SK-N-SH (cell line): ENCODE results near the gene LHPP. TPM values are rescaled to one million over a fixed set of nuclear protein-coding genes. Genes with fewer than 3 reads are reported as not detected.

Experiments
- CTCF ChIA-PET: fragments of 300-600, 350-600 bp; formaldehyde crosslinking; extraction: SDS; loops from one replicate; lab custom pipeline; 2021; lab: Yijun Ruan, JAX
- POLR2A ChIA-PET: fragments of 350-600 bp; sonication (Branson Sonifier 250); formaldehyde crosslinking; extraction: SDS; loops from one replicate; lab custom pipeline; 2020; ENCODE audit warnings: antibody characterized with exemption, inconsistent platforms; lab: Yijun Ruan, JAX
- DNase-seq: peaks from one replicate; pipeline ENCODE4 v3.0.0; 2012
- H2AFZ ChIP-seq: fragments of 200-600 bp; sonication (generic); 2 replicates; pipeline ENCODE4 v1.8.1; 2016; ENCODE audit warnings: antibody characterized with exemption, mild to moderate bottlenecking, low read depth
- H3F3A ChIP-seq: fragments of 200-600 bp; sonication (generic); replicated peaks from 2 replicates; pipeline ENCODE3; 2016; ENCODE audit warnings: antibody characterized with exemption, mild to moderate bottlenecking; ENCODE audit not compliant: insufficient read depth
- H3K27ac ChIP-seq, 2 experiments: fragments of 200-500 bp in 1 of 2; fragments of 200-600 bp in 1 of 2; sonication (Bioruptor generic) in 1 of 2; sonication (generic), shearing (Covaris generic) in 1 of 2; 2 replicates each; pipeline versions ENCODE4 v1.5.1 to v1.6.1; 2014 to 2016; ENCODE audit warnings: low read depth in 2 of 2, inconsistent platforms in 1 of 2, low read length in 1 of 2, mild to moderate bottlenecking in 1 of 2, mixed read lengths in 1 of 2
- H3K27me3 ChIP-seq: fragments of 200-600 bp; sonication (generic), shearing (Covaris generic); 2 replicates; pipeline ENCODE4 v1.6.1; 2016; ENCODE audit warnings: mixed run types; ENCODE audit not compliant: insufficient read depth
- H3K36me3 ChIP-seq, 2 experiments: fragments of 200-500 bp in 1 of 2; fragments of 200-600 bp in 1 of 2; sonication (Bioruptor generic) in 1 of 2; sonication (generic) in 1 of 2; replicated peaks in 1 of 2; 2 replicates each; pipeline versions ENCODE3 to v1.5.1; 2014 to 2016; ENCODE audit warnings: low read length in 1 of 2, mild to moderate bottlenecking in 1 of 2; ENCODE audit not compliant: insufficient read depth in 2 of 2, control insufficient read depth in 1 of 2
- H3K4me1 ChIP-seq, 2 experiments: fragments of 200-500 bp in 1 of 2; fragments of 200-600 bp in 1 of 2; sonication (Bioruptor generic) in 1 of 2; sonication (generic), shearing (Covaris generic) in 1 of 2; 2 replicates each; pipeline versions ENCODE4 v1.5.1 to v1.6.1; 2014 to 2016; ENCODE audit warnings: low read depth in 1 of 2, low read length in 1 of 2, mixed run types in 1 of 2; ENCODE audit not compliant: insufficient read depth in 2 of 2, control insufficient read depth in 1 of 2
- H3K4me2 ChIP-seq: fragments of 200-600 bp; sonication (generic), shearing (Covaris generic); 2 replicates; pipeline ENCODE4 v1.6.1; 2017; ENCODE audit warnings: mixed run types
- H3K4me3 ChIP-seq, 2 experiments: fragments of 200-500 bp in 1 of 2; fragments of 200-600 bp in 1 of 2; sonication (Bioruptor generic) in 1 of 2; sonication (generic), shearing (Covaris generic) in 1 of 2; 2 replicates each; pipeline versions ENCODE4 v1.5.1 to v1.8.1; 2014 to 2016; ENCODE audit warnings: low read depth in 2 of 2, inconsistent platforms in 1 of 2, low read length in 1 of 2, mild to moderate bottlenecking in 1 of 2, mixed read lengths in 1 of 2, moderate library complexity in 1 of 2
- H3K79me2 ChIP-seq: fragments of 200-600 bp; sonication (generic); 2 replicates; pipeline ENCODE4 v1.8.1; 2017; ENCODE audit warnings: mild to moderate bottlenecking; ENCODE audit not compliant: insufficient read depth
- H3K9ac ChIP-seq: fragments of 200-600 bp; sonication (generic); 2 replicates; pipeline ENCODE4 v1.6.1; 2017; ENCODE audit warnings: mixed run types
- H3K9me2 ChIP-seq: fragments of 200-600 bp; sonication (generic); 2 replicates; pipeline ENCODE4 v1.6.1; 2017; ENCODE audit warnings: mixed run types
- H3K9me3 ChIP-seq: fragments of 200-600 bp; sonication (generic); 2 replicates; pipeline ENCODE4 v1.6.1; 2017; ENCODE audit warnings: mixed run types, mild to moderate bottlenecking, moderate library complexity
- H4K20me1 ChIP-seq: fragments of 200-600 bp; sonication (generic); 2 replicates; pipeline ENCODE4 v1.6.1; 2017; ENCODE audit warnings: mild to moderate bottlenecking, mixed run types; ENCODE audit not compliant: insufficient read depth
- ELF1 ChIP-seq: IDR thresholded peaks from 2 replicates; pipeline ENCODE4 v1.4.0; 2012
- FOSL2 ChIP-seq: IDR thresholded peaks from 2 replicates; pipeline ENCODE4 v1.4.0; 2012; ENCODE audit warnings: low read depth, mild to moderate bottlenecking, moderate library complexity, borderline replicate concordance
- JUND ChIP-seq: IDR thresholded peaks from 2 replicates; pipeline ENCODE4 v1.4.0; 2012
- NFIC ChIP-seq: IDR thresholded peaks from 2 replicates; pipeline ENCODE4 v1.4.0; 2012; ENCODE audit warnings: borderline replicate concordance
- NRF1 ChIP-seq: IDR thresholded peaks from 2 replicates; pipeline ENCODE4 v1.6.1; 2012; ENCODE audit warnings: low read depth, mild to moderate bottlenecking, low read length
- RCOR1 ChIP-seq: fragments of 150-350 bp; IDR thresholded peaks from 2 replicates; pipeline ENCODE4 v1.6.1; 2017; ENCODE audit warnings: antibody characterized with exemption, low read length
- SMC3 ChIP-seq: IDR thresholded peaks from 2 replicates; pipeline ENCODE4 v1.6.1; 2012; ENCODE audit warnings: low read depth, low read length, improper control_type of control experiment
- TEAD4 ChIP-seq: IDR thresholded peaks from 2 replicates; pipeline ENCODE4 v1.4.0; 2012; ENCODE audit warnings: mild to moderate bottlenecking, borderline replicate concordance; ENCODE audit not compliant: insufficient read depth
- YY1 ChIP-seq: IDR thresholded peaks from 2 replicates; pipeline ENCODE4 v1.4.0; 2012; ENCODE audit warnings: low read depth, mild to moderate bottlenecking
- WGBS: methylation state at CpG from one replicate; pipeline ENCODE4 v1.1.6; 2017; ENCODE audit warnings: low lambda C conversion rate; 5-methylcytosine and 5-hydroxymethylcytosine counted together
- polyA plus RNA-seq, 3 experiments: library from polyadenylated mRNA; depleted of rRNA; stranded (reverse); fragments of >200 nt; gene quantifications; 2 replicates each; pipeline ENCODE4 v1.2.3, GENCODE V29; 2012
- TF ChIP-seq, protein P1 (sequence below): IDR thresholded peaks from 2 replicates; pipeline ENCODE4 v1.4.0; 2012; ENCODE audit warnings: low read depth, borderline replicate concordance
- TF ChIP-seq, protein P2 (sequence below): IDR thresholded peaks from 2 replicates; pipeline ENCODE4 v1.6.1; 2012; ENCODE audit warnings: mild to moderate bottlenecking, low read depth, low read length, moderate library complexity
- TF ChIP-seq, protein P3 (sequence below): IDR thresholded peaks from 2 replicates; pipeline ENCODE4 v1.4.0; 2012; ENCODE audit warnings: low read depth
- TF ChIP-seq, protein P4 (sequence below): fragments of 150-350 bp; IDR thresholded peaks from 2 replicates; pipeline ENCODE4 v1.6.1; 2017; ENCODE audit warnings: antibody characterized with exemption, low read length, low read depth, borderline replicate concordance
- TF ChIP-seq, protein P5 (sequence below): fragments of 150-350 bp; IDR thresholded peaks from 2 replicates; pipeline ENCODE4 v1.6.1; 2016; ENCODE audit warnings: mild to moderate bottlenecking, low read depth, low read length

LHPP gene
- polyA plus RNA-seq, 1 of the 3 experiments (the other 2 are of a cell fraction), result 29.8 TPM

DNA sequence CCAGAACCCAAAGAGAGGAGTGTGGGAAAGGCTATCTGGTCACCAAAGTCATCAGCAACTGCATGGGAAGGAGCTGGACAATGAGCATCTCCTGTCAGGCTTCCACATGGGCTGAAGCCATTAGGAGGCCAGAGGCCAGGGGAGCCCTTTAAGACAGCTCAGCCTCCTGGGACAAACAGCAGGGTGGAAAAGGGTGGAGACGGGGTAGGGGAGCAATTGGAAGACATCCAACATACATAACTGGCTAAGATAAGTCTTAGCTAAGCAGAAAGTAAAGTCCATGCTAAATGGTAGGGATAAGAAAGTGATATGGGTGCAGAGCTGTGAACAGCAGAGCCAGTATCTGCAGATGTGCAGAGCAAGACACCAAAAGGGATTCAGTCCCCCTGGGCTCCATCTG, 41.4 kb upstream of the LHPP start:
- Histone ChIP-seq H3K79me2 (peaks cover 30% of the 10 kb centered on the region), H2AFZ (no peak overlapping the region), H3K9me2 (no peaks in the 10 kb centered on the region), H4K20me1 (peaks cover 17% of the 10 kb centered on the region), H3K9me3 (no peaks in the 10 kb centered on the region), H3K4me2 (no peak overlapping the region), H3K27me3 (peaks cover 14% of the 10 kb centered on the region; the same call in 1 of the 2 replicates), H3K4me1 (peaks cover 0 to 6% of the 10 kb centered on the region in 2 experiments; a peak in 1 of 4 replicates), H3K4me3 (no peak overlapping the region), H3F3A (no peaks in the 10 kb centered on the region), H3K9ac (no peak overlapping the region), H3K36me3 (no peaks in the 10 kb centered on the region), H3K27ac (no peak overlapping the region)
- TF ChIP-seq YY1 (no peak), NRF1 (no peak), RCOR1 (no peak)
- TF ChIP-seq, protein P1, sequence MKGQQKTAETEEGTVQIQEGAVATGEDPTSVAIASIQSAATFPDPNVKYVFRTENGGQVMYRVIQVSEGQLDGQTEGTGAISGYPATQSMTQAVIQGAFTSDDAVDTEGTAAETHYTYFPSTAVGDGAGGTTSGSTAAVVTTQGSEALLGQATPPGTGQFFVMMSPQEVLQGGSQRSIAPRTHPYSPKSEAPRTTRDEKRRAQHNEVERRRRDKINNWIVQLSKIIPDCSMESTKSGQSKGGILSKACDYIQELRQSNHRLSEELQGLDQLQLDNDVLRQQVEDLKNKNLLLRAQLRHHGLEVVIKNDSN, result no peak
- TF ChIP-seq, protein P2, sequence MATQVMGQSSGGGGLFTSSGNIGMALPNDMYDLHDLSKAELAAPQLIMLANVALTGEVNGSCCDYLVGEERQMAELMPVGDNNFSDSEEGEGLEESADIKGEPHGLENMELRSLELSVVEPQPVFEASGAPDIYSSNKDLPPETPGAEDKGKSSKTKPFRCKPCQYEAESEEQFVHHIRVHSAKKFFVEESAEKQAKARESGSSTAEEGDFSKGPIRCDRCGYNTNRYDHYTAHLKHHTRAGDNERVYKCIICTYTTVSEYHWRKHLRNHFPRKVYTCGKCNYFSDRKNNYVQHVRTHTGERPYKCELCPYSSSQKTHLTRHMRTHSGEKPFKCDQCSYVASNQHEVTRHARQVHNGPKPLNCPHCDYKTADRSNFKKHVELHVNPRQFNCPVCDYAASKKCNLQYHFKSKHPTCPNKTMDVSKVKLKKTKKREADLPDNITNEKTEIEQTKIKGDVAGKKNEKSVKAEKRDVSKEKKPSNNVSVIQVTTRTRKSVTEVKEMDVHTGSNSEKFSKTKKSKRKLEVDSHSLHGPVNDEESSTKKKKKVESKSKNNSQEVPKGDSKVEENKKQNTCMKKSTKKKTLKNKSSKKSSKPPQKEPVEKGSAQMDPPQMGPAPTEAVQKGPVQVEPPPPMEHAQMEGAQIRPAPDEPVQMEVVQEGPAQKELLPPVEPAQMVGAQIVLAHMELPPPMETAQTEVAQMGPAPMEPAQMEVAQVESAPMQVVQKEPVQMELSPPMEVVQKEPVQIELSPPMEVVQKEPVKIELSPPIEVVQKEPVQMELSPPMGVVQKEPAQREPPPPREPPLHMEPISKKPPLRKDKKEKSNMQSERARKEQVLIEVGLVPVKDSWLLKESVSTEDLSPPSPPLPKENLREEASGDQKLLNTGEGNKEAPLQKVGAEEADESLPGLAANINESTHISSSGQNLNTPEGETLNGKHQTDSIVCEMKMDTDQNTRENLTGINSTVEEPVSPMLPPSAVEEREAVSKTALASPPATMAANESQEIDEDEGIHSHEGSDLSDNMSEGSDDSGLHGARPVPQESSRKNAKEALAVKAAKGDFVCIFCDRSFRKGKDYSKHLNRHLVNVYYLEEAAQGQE, result no peak
- TF ChIP-seq, protein P3, sequence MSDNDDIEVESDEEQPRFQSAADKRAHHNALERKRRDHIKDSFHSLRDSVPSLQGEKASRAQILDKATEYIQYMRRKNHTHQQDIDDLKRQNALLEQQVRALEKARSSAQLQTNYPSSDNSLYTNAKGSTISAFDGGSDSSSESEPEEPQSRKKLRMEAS, result no peak
- 30% methylated on average over 1 of the region's 1 CpG for WGBS
- CTCF ChIA-PET, result interaction anchor here (1.0 to 2.8 kb wide), 2 partner anchors 47 to 426 kb away, joined by 3 to 10 read pairs; no protein-coding TSS in a partner anchor
- POLR2A ChIA-PET, result no interaction called here
- no peak for DNase-seq

DNA sequence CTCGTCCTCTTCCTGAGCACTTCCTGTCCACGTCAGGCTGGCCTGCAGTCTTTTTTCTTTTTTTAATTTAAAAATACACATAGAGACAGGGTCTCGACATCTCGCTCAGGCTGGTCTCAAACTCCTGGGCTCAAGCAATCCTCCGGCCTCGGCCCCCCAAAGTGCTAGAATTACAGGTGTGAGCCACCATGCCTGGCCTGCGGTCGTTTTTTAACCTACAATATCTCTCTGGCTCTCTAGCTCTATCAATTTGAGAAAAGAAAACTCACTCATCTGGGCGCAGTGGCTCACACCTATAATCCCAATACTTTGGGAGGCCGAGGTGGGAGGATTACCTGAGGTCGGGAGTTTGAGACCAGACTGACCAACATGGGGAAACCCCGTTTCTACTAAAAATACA, 38.9 kb upstream of the LHPP start:
- 72% methylated on average over 12 of the region's 12 CpGs for WGBS
- ChIA-PET POLR2A (no interaction called here), CTCF (no interaction called here)

More for the DNA sequence above, 38.9 kb upstream of the LHPP start:
- H3K4me3 ChIP-seq, result no peak overlapping the region
- DNase-seq, result no peak
- H3K79me2 ChIP-seq, result peaks cover 5% of the 10 kb centered on the region
- no peak overlapping the region for H3K27ac ChIP-seq
- H3F3A ChIP-seq, result no peaks in the 10 kb centered on the region
- H3K27me3 ChIP-seq, result peaks cover 16% of the 10 kb centered on the region; the same call in 1 of the 2 replicates
- TF ChIP-seq, protein P3, result no peak
- TF ChIP-seq TEAD4 (no peak), JUND (no peak), FOSL2 (no peak), ELF1 (no peak), NFIC (no peak), SMC3 (no peak)
- TF ChIP-seq, protein P4, sequence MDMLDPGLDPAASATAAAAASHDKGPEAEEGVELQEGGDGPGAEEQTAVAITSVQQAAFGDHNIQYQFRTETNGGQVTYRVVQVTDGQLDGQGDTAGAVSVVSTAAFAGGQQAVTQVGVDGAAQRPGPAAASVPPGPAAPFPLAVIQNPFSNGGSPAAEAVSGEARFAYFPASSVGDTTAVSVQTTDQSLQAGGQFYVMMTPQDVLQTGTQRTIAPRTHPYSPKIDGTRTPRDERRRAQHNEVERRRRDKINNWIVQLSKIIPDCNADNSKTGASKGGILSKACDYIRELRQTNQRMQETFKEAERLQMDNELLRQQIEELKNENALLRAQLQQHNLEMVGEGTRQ, result no peak
- TF ChIP-seq, protein P5, sequence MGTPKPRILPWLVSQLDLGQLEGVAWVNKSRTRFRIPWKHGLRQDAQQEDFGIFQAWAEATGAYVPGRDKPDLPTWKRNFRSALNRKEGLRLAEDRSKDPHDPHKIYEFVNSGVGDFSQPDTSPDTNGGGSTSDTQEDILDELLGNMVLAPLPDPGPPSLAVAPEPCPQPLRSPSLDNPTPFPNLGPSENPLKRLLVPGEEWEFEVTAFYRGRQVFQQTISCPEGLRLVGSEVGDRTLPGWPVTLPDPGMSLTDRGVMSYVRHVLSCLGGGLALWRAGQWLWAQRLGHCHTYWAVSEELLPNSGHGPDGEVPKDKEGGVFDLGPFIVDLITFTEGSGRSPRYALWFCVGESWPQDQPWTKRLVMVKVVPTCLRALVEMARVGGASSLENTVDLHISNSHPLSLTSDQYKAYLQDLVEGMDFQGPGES, result no peak
- TF ChIP-seq, protein P2, result no peak
- H3K36me3 ChIP-seq, result no peaks in the 10 kb centered on the region
- H3K9me2 ChIP-seq, result no peaks in the 10 kb centered on the region
- H3K9me3 ChIP-seq, result no peaks in the 10 kb centered on the region
- H4K20me1 ChIP-seq, result no peaks in the 10 kb centered on the region
- H2AFZ ChIP-seq, result no peak overlapping the region
- H3K9ac ChIP-seq, result no peak overlapping the region
- H3K4me2 ChIP-seq, result no peak overlapping the region
- peaks cover 0 to 4% of the 10 kb centered on the region in 2 experiments; a peak in 1 of 4 replicates for H3K4me1 ChIP-seq
